Karpas-422 (cell line): Measurements from ENCODE around the gene CHN2. TPM values are rescaled to one million over a fixed set of nuclear protein-coding genes. Genes with fewer than 3 reads are reported as not detected.

Source experiments
- DNase-seq: peaks from one replicate; pipeline ENCODE4 v3.0.0-alpha.2; 2015
- H2AFZ ChIP-seq: fragments of 200-600 bp; sonication (generic); 2 replicates; pipeline ENCODE4 v1.6.1; 2014; ENCODE audit warnings: antibody characterized with exemption, low read length, mixed read lengths
- H3K27ac ChIP-seq: fragments of 200-600 bp; sonication (generic); 2 replicates; pipeline ENCODE4 v1.5.1; 2014; ENCODE audit warnings: mild to moderate bottlenecking, low read length, moderate library complexity
- H3K27me3 ChIP-seq: fragments of 200-600 bp; sonication (generic); 2 replicates; pipeline ENCODE4 v1.6.1; 2014; ENCODE audit warnings: low read length, mixed read lengths
- H3K36me3 ChIP-seq: fragments of 200-600 bp; sonication (generic); 2 replicates; pipeline ENCODE4 v1.6.1; 2014; ENCODE audit warnings: low read length, mixed read lengths; ENCODE audit not compliant: insufficient read depth
- H3K4me1 ChIP-seq: fragments of 200-600 bp; sonication (generic); 2 replicates; pipeline ENCODE4 v1.6.1; 2014; ENCODE audit warnings: mild to moderate bottlenecking, low read length, mixed read lengths
- H3K4me2 ChIP-seq: fragments of 200-600 bp; sonication (generic); 2 replicates; pipeline ENCODE4 v1.6.1; 2014; ENCODE audit warnings: low read length, low read depth, mild to moderate bottlenecking; ENCODE audit not compliant: poor library complexity, severe bottlenecking
- H3K4me3 ChIP-seq: fragments of 200-600 bp; sonication (generic); 2 replicates; pipeline ENCODE4 v1.5.1; 2014; ENCODE audit warnings: mild to moderate bottlenecking, antibody characterized with exemption, low read length, mixed read lengths
- H3K79me2 ChIP-seq: fragments of 200-600 bp; sonication (generic); 2 replicates; pipeline ENCODE4 v1.6.1; 2014; ENCODE audit warnings: mild to moderate bottlenecking, low read length, mixed read lengths
- H3K9ac ChIP-seq: fragments of 200-600 bp; sonication (generic); 2 replicates; pipeline ENCODE4 v1.6.0; 2014; ENCODE audit warnings: low read length
- H3K9me2 ChIP-seq: fragments of 200-600 bp; sonication (generic), shearing (Covaris generic); replicated peaks from 2 replicates; pipeline ENCODE4 v1.6.0; 2014; ENCODE audit warnings: mild to moderate bottlenecking, low read length, moderate library complexity; ENCODE audit not compliant: insufficient read depth
- H3K9me3 ChIP-seq: fragments of 300-700, 200-600 bp; sonication (generic); 2 replicates; pipeline ENCODE4 v1.6.1; 2014; ENCODE audit warnings: low read length, mixed read lengths
- H4K20me1 ChIP-seq: fragments of 200-600 bp; sonication (generic); 2 replicates; pipeline ENCODE4 v1.6.1; 2014; ENCODE audit warnings: mild to moderate bottlenecking, antibody characterized with exemption, low read length, low read depth; ENCODE audit not compliant: insufficient read depth
- total RNA-seq: library from RNA; depleted of rRNA; stranded (reverse); fragments of >200 nt; shearing (Covaris generic); gene quantifications from 2 replicates; pipeline ENCODE4 v1.2.3, GENCODE V29; 2014; ENCODE audit warnings: low replicate concordance

The CHN2 gene
- total RNA-seq, 1 experiment from 2014 or later, result 9.1 TPM

GRCh38 chr7:29192811-29193210 lies 1.8 kb upstream of the CHN2 start:
- Histone ChIP-seq H3K4me3 (no peak overlapping the region), H3K36me3 (no peaks in the 10 kb centered on the region), H2AFZ (no peak overlapping the region)

GRCh38 chr7:29193316-29194205 lies 1.0 kb upstream of the CHN2 start:
- no peaks in the 10 kb centered on the region for H4K20me1 ChIP-seq
- H3K4me3 ChIP-seq, result no peak overlapping the region
- H3K4me2 ChIP-seq, result no peak overlapping the region
- no peak for DNase-seq
- no peaks in the 10 kb centered on the region for H3K36me3 ChIP-seq
- no peaks in the 10 kb centered on the region for H3K9me2 ChIP-seq
- H3K27ac ChIP-seq, result no peak overlapping the region
- H3K27me3 ChIP-seq, result no peaks in the 10 kb centered on the region
- no peak overlapping the region for H2AFZ ChIP-seq
- H3K9me3 ChIP-seq, result no peaks in the 10 kb centered on the region
- H3K4me1 ChIP-seq, result peaks cover 65% of the 10 kb centered on the region
- H3K9ac ChIP-seq, result no peak overlapping the region
- no peaks in the 10 kb centered on the region for H3K79me2 ChIP-seq

More at GRCh38 chr7:29192811-29193210, 1.8 kb upstream of the CHN2 start:
- no peak overlapping the region for H3K27ac ChIP-seq
- H3K9me2 ChIP-seq, result no peaks in the 10 kb centered on the region
- no peaks in the 10 kb centered on the region for H3K27me3 ChIP-seq
- no peaks in the 10 kb centered on the region for H4K20me1 ChIP-seq
- H3K9me3 ChIP-seq, result no peaks in the 10 kb centered on the region
- H3K4me1 ChIP-seq, result peaks cover 63% of the 10 kb centered on the region
- H3K4me2 ChIP-seq, result no peak overlapping the region
- no peaks in the 10 kb centered on the region for H3K79me2 ChIP-seq
- DNase-seq, result no peak
- H3K9ac ChIP-seq, result no peak overlapping the region

- no peak for DNase-seq
- no peak overlapping the region for H2AFZ ChIP-seq
- no peaks in the 10 kb centered on the region for H4K20me1 ChIP-seq
- no peaks in the 10 kb centered on the region for H3K36me3 ChIP-seq
- H3K4me2 ChIP-seq, result no peak overlapping the region
- no peaks in the 10 kb centered on the region for H3K27me3 ChIP-seq
- H3K9me2 ChIP-seq, result no peaks in the 10 kb centered on the region
- no peak overlapping the region for H3K27ac ChIP-seq
- H3K79me2 ChIP-seq, result no peaks in the 10 kb centered on the region
- no peaks in the 10 kb centered on the region for H3K9me3 ChIP-seq
- no peak overlapping the region for H3K9ac ChIP-seq
- H3K4me3 ChIP-seq, result no peak overlapping the region
- peaks cover 65% of the 10 kb centered on the region for H3K4me1 ChIP-seq
Observed at GRCh38 chr7:29194206-29194593, 375 bp upstream of the CHN2 start.

GRCh38 chr7:29196191-29196590 lies 1.6 kb downstream of the CHN2 start:
- Histone ChIP-seq H3K36me3 (no peaks in the 10 kb centered on the region), H3K9ac (no peak overlapping the region), H3K9me3 (no peaks in the 10 kb centered on the region), H3K27me3 (no peaks in the 10 kb centered on the region), H3K9me2 (no peaks in the 10 kb centered on the region), H3K4me3 (no peak overlapping the region), H3K4me2 (peak overlapping the region; percentile 4), H4K20me1 (no peaks in the 10 kb centered on the region), H3K4me1 (peaks cover 58% of the 10 kb centered on the region), H2AFZ (peak overlapping the region; percentile 62), H3K79me2 (no peaks in the 10 kb centered on the region), H3K27ac (no peak overlapping the region)
- DNase-seq, result no peak

GRCh38 chr7:29196971-29197595 lies 2.5 kb downstream of the CHN2 start:
- no peak for DNase-seq
- Histone ChIP-seq H3K9me3 (no peaks in the 10 kb centered on the region), H3K9me2 (no peaks in the 10 kb centered on the region), H3K9ac (no peak overlapping the region), H2AFZ (no peak overlapping the region), H3K36me3 (no peaks in the 10 kb centered on the region), H3K79me2 (no peaks in the 10 kb centered on the region), H3K27me3 (no peaks in the 10 kb centered on the region), H3K27ac (no peak overlapping the region), H3K4me3 (no peak overlapping the region), H3K4me2 (peak overlapping the region; percentile 3), H3K4me1 (peaks cover 61% of the 10 kb centered on the region), H4K20me1 (no peaks in the 10 kb centered on the region)

GRCh38 chr7:29197916-29198315 lies 3.3 kb downstream of the CHN2 start:
- Histone ChIP-seq H3K9me3 (no peaks in the 10 kb centered on the region), H3K27ac (no peak overlapping the region), H3K4me3 (no peak overlapping the region), H4K20me1 (no peaks in the 10 kb centered on the region), H2AFZ (no peak overlapping the region; the same call in 1 of the 2 replicates), H3K9me2 (no peaks in the 10 kb centered on the region), H3K4me2 (no peak overlapping the region), H3K9ac (no peak overlapping the region), H3K36me3 (no peaks in the 10 kb centered on the region), H3K27me3 (no peaks in the 10 kb centered on the region), H3K4me1 (peaks cover 62% of the 10 kb centered on the region), H3K79me2 (no peaks in the 10 kb centered on the region)
- no peak for DNase-seq

GRCh38 chr7:29199776-29200175 lies 5.2 kb downstream of the CHN2 start:
- Histone ChIP-seq H3K4me1 (peaks cover 77% of the 10 kb centered on the region), H3K4me3 (no peak overlapping the region), H3K79me2 (no peaks in the 10 kb centered on the region), H3K27ac (no peak overlapping the region), H4K20me1 (no peaks in the 10 kb centered on the region), H2AFZ (no peak overlapping the region), H3K9me2 (no peaks in the 10 kb centered on the region), H3K4me2 (no peak overlapping the region), H3K9me3 (no peaks in the 10 kb centered on the region), H3K36me3 (no peaks in the 10 kb centered on the region), H3K9ac (no peak overlapping the region), H3K27me3 (no peaks in the 10 kb centered on the region)
- DNase-seq, result no peak

GRCh38 chr7:29202651-29203069 lies 8.1 kb downstream of the CHN2 start:
- Histone ChIP-seq H3K36me3 (no peaks in the 10 kb centered on the region), H3K4me1 (peaks cover 70% of the 10 kb centered on the region), H3K27me3 (no peaks in the 10 kb centered on the region), H3K4me2 (peak overlapping the region; percentile 3), H2AFZ (peak overlapping the region; percentile 64), H3K9ac (no peak overlapping the region), H3K79me2 (no peaks in the 10 kb centered on the region), H4K20me1 (no peaks in the 10 kb centered on the region), H3K9me3 (no peaks in the 10 kb centered on the region), H3K9me2 (no peaks in the 10 kb centered on the region), H3K4me3 (no peak overlapping the region), H3K27ac (peak overlapping the region; percentile 12; the same call in 1 of the 2 replicates)
- DNase-seq, result peak; percentile 78
